GM06990 (cell line): ENCODE measurements around the gene CHKB.

Source experiments
- DNase-seq: peaks from one replicate; pipeline ENCODE4 v3.0.0-alpha.2; 2011; ENCODE audit not compliant: insufficient read length; ENCODE audit errors: extremely low read depth
- H3K27me3 ChIP-seq: replicated peaks from 2 replicates; pipeline ENCODE4 v1.6.0; 2011; ENCODE audit warnings: low read length; ENCODE audit not compliant: control insufficient read depth, insufficient read depth
- H3K36me3 ChIP-seq: 2 replicates; pipeline ENCODE4 v1.5.1; 2011; ENCODE audit warnings: low read length; ENCODE audit not compliant: control insufficient read depth, insufficient read depth
- H3K4me3 ChIP-seq: replicated peaks from 2 replicates; pipeline ENCODE4 v1.5.1; 2011; ENCODE audit warnings: low read depth, mild to moderate bottlenecking, control low read depth, low read length
- CTCF ChIP-seq: IDR thresholded peaks from 2 replicates; pipeline ENCODE4 v1.5.1; 2011; ENCODE audit warnings: low read length, control low read depth, mild to moderate bottlenecking, inconsistent platforms; ENCODE audit not compliant: insufficient read depth, poor library complexity, severe bottlenecking

The CHKB gene

GRCh38 chr22:50564289-50564688 lies 18.4 kb downstream of the CHKB start:
- no peak overlapping the region for H3K4me3 ChIP-seq
- H3K36me3 ChIP-seq, result peaks cover 6% of the 10 kb centered on the region
- no peak for TF ChIP-seq CTCF
- H3K27me3 ChIP-seq, result no peaks in the 10 kb centered on the region
- DNase-seq, result no peak

- TF ChIP-seq CTCF, result no peak
- Histone ChIP-seq H3K36me3 (peaks cover 2% of the 10 kb centered on the region), H3K27me3 (no peaks in the 10 kb centered on the region), H3K4me3 (peak overlapping the region; percentile 78)
- no peak for DNase-seq
Observed at GRCh38 chr22:50563413-50564160, 19.1 kb downstream of the CHKB start.

- H3K4me3 ChIP-seq, result peak within 1 kb of the TSS; percentile 78
- H3K36me3 ChIP-seq, result no peaks in the 10 kb centered on the region; the same call in none of the 2 replicates
- no peaks in the 10 kb centered on the region for H3K27me3 ChIP-seq
- peak; percentile 75 for TF ChIP-seq CTCF
- peak; percentile 93 for DNase-seq
Observed at GRCh38 chr22:50562523-50563412, 19.9 kb downstream of the CHKB start, which contains the start of gene SYCE3. SYCE3 (minus strand) TSS chr22:50562919; CDS start chr22:50556405, 6,514 bp downstream.

- Histone ChIP-seq H3K27me3 (no peaks in the 10 kb centered on the region), H3K36me3 (no peaks in the 10 kb centered on the region; the same call in 1 of the 2 replicates), H3K4me3 (no peak overlapping the region)
- no peak for TF ChIP-seq CTCF
- no peak for DNase-seq
Observed at GRCh38 chr22:50561401-50562358, 21.0 kb downstream of the CHKB start.

GRCh38 chr22:50560034-50560433 lies 22.6 kb downstream of the CHKB start:
- Histone ChIP-seq H3K36me3 (no peaks in the 10 kb centered on the region), H3K4me3 (no peak overlapping the region), H3K27me3 (no peaks in the 10 kb centered on the region)
- DNase-seq, result no peak
- TF ChIP-seq CTCF, result no peak
